Skin epidermis (tissue), 12 donors: ENCODE data around the gene CA10.

Source experiments
- H3K27ac ChIP-seq, 21 experiments: fragments of 200-600 bp; sonication (generic) in 11 of 21; one replicate each; pipeline ENCODE4 v1.5.0; 2020; ENCODE audit warnings: mild to moderate bottlenecking in 3 of 21, inconsistent platforms in 2 of 21, moderate library complexity in 2 of 21
- H3K4me3 ChIP-seq, 7 experiments: fragments of 200-600 bp; sonication (generic) in 2 of 7; one replicate each; pipeline ENCODE4 v1.5.0; 2020; ENCODE audit warnings: inconsistent platforms in 2 of 7, mild to moderate bottlenecking in 2 of 7, moderate library complexity in 1 of 7

CA10 gene

GRCh38 chr17:51672065-51672464 lies 486.4 kb downstream of the CA10 start:
- Histone ChIP-seq H3K27ac (no peak overlapping the region), H3K4me3 (no peak overlapping the region)

GRCh38 chr17:51670899-51671298 lies 487.6 kb downstream of the CA10 start:
- Histone ChIP-seq H3K27ac (no peak overlapping the region), H3K4me3 (no peak overlapping the region)

- Histone ChIP-seq H3K27ac (no peak overlapping the region), H3K4me3 (no peak overlapping the region)
Measured at GRCh38 chr17:51668963-51669246, 489.6 kb downstream of the CA10 start.

- Histone ChIP-seq H3K4me3 (no peak overlapping the region), H3K27ac (no peak overlapping the region)
Measured at GRCh38 chr17:51668155-51668962, 490.2 kb downstream of the CA10 start.

GRCh38 chr17:51667706-51668083 lies 490.8 kb downstream of the CA10 start:
- Histone ChIP-seq H3K4me3 (no peak overlapping the region), H3K27ac (no peak overlapping the region)

GRCh38 chr17:51666971-51667705 lies 491.4 kb downstream of the CA10 start:
- H3K4me3 ChIP-seq = no peak overlapping the region
- H3K27ac ChIP-seq = no peak overlapping the region

- H3K27ac ChIP-seq = no peak overlapping the region
Measured at GRCh38 chr17:51662204-51663056, 496.1 kb downstream of the CA10 start.

GRCh38 chr17:51661403-51661802 lies 497.1 kb downstream of the CA10 start:
- Histone ChIP-seq H3K4me3 (no peak overlapping the region), H3K27ac (no peak overlapping the region)

More at GRCh38 chr17:51662204-51663056, 496.1 kb downstream of the CA10 start:
- no peak overlapping the region for H3K4me3 ChIP-seq

- Histone ChIP-seq H3K27ac (no peak overlapping the region), H3K4me3 (no peak overlapping the region)
Measured at GRCh38 chr17:51660266-51660665, 498.2 kb downstream of the CA10 start.

GRCh38 chr17:51657224-51657623 lies 501.3 kb downstream of the CA10 start:
- no peak overlapping the region for H3K27ac ChIP-seq
- no peak overlapping the region for H3K4me3 ChIP-seq

GRCh38 chr17:51653878-51654277 lies 504.6 kb downstream of the CA10 start:
- no peak overlapping the region for H3K27ac ChIP-seq
- no peak overlapping the region for H3K4me3 ChIP-seq

- no peak overlapping the region for H3K4me3 ChIP-seq
- no peak overlapping the region for H3K27ac ChIP-seq
Measured at GRCh38 chr17:51652529-51652928, 506.0 kb downstream of the CA10 start.

GRCh38 chr17:51651513-51652298 lies 506.8 kb downstream of the CA10 start:
- no peak overlapping the region for H3K27ac ChIP-seq

GRCh38 chr17:51650772-51651171 lies 507.7 kb downstream of the CA10 start:
- Histone ChIP-seq H3K4me3 (no peak overlapping the region), H3K27ac (no peak overlapping the region)

More at GRCh38 chr17:51651513-51652298, 506.8 kb downstream of the CA10 start:
- no peak overlapping the region for H3K4me3 ChIP-seq

GRCh38 chr17:51650202-51650601 lies 508.3 kb downstream of the CA10 start:
- no peak overlapping the region for H3K4me3 ChIP-seq
- H3K27ac ChIP-seq = no peak overlapping the region

GRCh38 chr17:51647826-51648225 lies 510.7 kb downstream of the CA10 start:
- no peak overlapping the region for H3K27ac ChIP-seq
- H3K4me3 ChIP-seq = no peak overlapping the region

GRCh38 chr17:51647067-51647466 lies 511.4 kb downstream of the CA10 start:
- Histone ChIP-seq H3K4me3 (no peak overlapping the region), H3K27ac (no peak overlapping the region)

GRCh38 chr17:51646539-51646938 lies 512.0 kb downstream of the CA10 start:
- Histone ChIP-seq H3K4me3 (no peak overlapping the region), H3K27ac (no peak overlapping the region)

GRCh38 chr17:51645056-51645455 lies 513.5 kb downstream of the CA10 start:
- H3K27ac ChIP-seq = no peak overlapping the region
- no peak overlapping the region for H3K4me3 ChIP-seq
